BE2C (cell line): ENCODE data around the gene CCDC183.

Experiments used
- DNase-seq: peaks from one replicate; pipeline ENCODE4 v3.0.0-alpha.2; 2020
- H3K27me3 ChIP-seq: fragments of 250-450 bp; sonication (Bioruptor Pico); 2 replicates; pipeline ENCODE4 v1.5.1; 2020; ENCODE audit warnings: mild to moderate bottlenecking
- H3K36me3 ChIP-seq: fragments of 250-450 bp; sonication (Bioruptor Pico); 2 replicates; pipeline ENCODE4 v1.5.1; 2020; ENCODE audit warnings: mild to moderate bottlenecking
- H3K4me1 ChIP-seq: fragments of 250-450 bp; sonication (Bioruptor Pico); 2 replicates; pipeline ENCODE4 v1.5.1; 2020
- H3K4me3 ChIP-seq: 2 replicates; pipeline ENCODE4 v1.5.1; 2011; ENCODE audit warnings: low read depth, low read length
- H3K9me3 ChIP-seq: fragments of 250-450 bp; sonication (Bioruptor Pico); 2 replicates; pipeline ENCODE4 v1.5.1; 2020
- TF ChIP-seq, protein P1 (sequence below): IDR thresholded peaks from 2 replicates; pipeline ENCODE4 v1.5.1; 2012; ENCODE audit warnings: mild to moderate bottlenecking, low read depth, low read length

The CCDC183 gene

DNA sequence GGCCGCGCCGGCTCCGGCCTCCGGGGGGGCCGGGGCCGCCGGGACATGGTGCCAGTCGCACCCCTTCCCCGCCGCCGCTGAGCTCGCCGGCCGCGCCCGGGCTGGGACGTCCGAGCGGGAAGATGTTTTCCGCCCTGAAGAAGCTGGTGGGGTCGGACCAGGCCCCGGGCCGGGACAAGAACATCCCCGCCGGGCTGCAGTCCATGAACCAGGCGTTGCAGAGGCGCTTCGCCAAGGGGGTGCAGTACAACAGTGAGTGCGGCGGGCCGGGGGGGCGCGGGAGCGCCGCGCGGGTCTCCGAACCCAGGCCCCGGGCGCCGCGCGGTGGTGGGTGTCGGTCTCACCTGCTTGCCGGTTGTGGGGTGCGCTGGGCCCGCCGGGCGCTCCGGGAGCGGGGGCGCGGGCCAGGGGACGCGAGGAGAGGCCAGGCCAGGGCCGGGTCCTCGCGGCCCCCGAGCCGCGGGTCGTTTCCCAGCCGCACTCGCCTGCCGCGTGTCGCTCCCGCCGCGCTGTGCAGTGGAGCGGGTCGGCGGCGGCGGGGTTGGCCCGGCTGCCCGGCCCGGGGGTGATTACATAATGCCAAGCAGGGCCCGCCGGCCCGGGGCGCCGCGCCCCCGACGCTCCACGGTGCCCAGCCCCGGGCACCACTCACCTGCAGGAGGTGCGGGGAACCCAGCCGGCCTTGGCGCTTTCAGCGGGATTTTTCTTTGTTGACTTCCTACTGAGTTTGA is 12.1 kb downstream of the CCDC183 start:
- TF ChIP-seq, protein P1, sequence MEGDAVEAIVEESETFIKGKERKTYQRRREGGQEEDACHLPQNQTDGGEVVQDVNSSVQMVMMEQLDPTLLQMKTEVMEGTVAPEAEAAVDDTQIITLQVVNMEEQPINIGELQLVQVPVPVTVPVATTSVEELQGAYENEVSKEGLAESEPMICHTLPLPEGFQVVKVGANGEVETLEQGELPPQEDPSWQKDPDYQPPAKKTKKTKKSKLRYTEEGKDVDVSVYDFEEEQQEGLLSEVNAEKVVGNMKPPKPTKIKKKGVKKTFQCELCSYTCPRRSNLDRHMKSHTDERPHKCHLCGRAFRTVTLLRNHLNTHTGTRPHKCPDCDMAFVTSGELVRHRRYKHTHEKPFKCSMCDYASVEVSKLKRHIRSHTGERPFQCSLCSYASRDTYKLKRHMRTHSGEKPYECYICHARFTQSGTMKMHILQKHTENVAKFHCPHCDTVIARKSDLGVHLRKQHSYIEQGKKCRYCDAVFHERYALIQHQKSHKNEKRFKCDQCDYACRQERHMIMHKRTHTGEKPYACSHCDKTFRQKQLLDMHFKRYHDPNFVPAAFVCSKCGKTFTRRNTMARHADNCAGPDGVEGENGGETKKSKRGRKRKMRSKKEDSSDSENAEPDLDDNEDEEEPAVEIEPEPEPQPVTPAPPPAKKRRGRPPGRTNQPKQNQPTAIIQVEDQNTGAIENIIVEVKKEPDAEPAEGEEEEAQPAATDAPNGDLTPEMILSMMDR = no peak
- H3K4me1 ChIP-seq = no peaks in the 10 kb centered on the region; the same call in none of the 2 replicates
- peak; percentile 52 for DNase-seq
- H3K4me3 ChIP-seq = peak overlapping the region; percentile 67
- H3K9me3 ChIP-seq = no peaks in the 10 kb centered on the region
- H3K36me3 ChIP-seq = peaks cover 44% of the 10 kb centered on the region
- H3K27me3 ChIP-seq = no peaks in the 10 kb centered on the region

DNA sequence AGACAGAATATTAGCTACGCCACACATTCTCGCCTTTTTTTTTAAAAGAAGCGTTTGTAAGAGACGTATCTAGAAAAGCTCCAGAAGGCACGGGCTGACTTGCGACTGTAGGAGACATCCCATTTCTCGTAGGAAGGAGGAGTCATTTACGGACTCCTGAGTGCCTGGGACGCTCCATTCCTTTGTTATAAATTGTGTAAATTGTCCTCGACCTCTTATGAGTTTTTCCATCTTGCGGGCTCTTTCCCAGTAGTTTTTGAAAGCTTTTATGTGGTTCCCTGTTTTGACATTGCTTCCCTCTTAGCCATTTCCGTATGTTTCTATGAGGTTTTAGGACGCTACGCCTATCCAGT is 12.6 kb downstream of the CCDC183 start:
- Histone ChIP-seq H3K9me3 (no peaks in the 10 kb centered on the region), H3K4me1 (no peaks in the 10 kb centered on the region; the same call in none of the 2 replicates), H3K36me3 (peaks cover 49% of the 10 kb centered on the region), H3K27me3 (no peaks in the 10 kb centered on the region), H3K4me3 (peak overlapping the region; percentile 67)
- TF ChIP-seq, protein P1 = no peak
- no peak for DNase-seq

DNA sequence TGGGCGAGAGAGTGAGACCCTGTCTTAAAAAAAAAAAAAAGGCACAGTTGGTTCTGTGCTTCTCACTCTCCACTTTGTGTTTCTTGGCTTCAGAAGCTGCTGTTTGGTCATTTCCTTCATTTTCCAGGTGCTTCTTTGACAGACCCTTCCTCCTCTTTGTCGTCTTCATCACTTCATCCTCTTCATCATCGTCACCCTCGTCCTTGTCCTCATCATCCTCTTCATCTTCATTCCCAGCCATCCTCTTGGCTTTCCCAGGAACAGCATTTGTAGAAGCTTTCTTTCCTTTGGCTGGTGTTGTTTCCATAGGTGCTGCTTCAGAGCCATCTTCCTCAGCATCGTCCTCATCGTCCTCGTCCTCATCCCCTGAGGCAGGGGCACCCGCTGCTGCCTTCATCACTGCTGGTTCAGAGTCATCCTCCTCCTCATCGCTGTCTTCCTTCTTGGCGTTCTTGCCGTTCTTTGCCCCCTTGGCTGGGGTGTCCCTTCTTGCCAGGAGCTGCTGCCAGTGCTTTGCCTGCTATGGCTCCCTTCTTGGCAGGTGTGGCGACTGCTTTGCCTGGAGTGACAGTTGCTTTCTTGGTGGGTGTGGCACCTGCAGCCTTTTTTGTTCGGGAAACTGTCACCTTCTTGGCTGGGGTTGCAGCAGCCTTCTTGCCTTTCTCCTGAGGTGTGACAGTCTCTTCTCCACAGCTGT is 18.7 kb downstream of the CCDC183 start:
- TF ChIP-seq, protein P1 = no peak
- Histone ChIP-seq H3K9me3 (no peaks in the 10 kb centered on the region), H3K4me1 (no peaks in the 10 kb centered on the region; the same call in 1 of the 2 replicates), H3K4me3 (no peak overlapping the region), H3K27me3 (no peaks in the 10 kb centered on the region), H3K36me3 (peaks cover 86% of the 10 kb centered on the region)
- DNase-seq = no peak

DNA sequence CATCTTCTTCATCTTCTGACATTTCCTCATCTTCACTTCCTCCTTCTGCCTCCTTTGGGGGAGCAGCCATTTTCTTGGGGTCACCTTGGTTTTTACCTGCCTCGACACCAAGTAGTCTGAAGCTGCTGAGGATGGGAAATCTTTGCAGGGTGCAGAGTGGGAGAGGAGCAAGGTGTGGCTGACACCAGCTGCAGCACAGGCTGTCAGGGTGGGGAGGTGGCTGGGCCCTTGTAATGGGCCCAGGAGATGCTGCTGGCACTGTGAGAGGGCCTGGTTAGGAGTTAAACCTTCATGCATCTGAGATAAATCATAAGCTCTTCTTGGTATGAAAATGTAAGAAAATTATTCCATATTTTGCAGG is 19.3 kb downstream of the CCDC183 start:
- DNase-seq = no peak
- peaks cover 83% of the 10 kb centered on the region for H3K36me3 ChIP-seq
- no peaks in the 10 kb centered on the region for H3K27me3 ChIP-seq
- TF ChIP-seq, protein P1 = no peak
- H3K9me3 ChIP-seq = no peaks in the 10 kb centered on the region
- H3K4me1 ChIP-seq = no peaks in the 10 kb centered on the region; the same call in 1 of the 2 replicates
- H3K4me3 ChIP-seq = no peak overlapping the region

DNA sequence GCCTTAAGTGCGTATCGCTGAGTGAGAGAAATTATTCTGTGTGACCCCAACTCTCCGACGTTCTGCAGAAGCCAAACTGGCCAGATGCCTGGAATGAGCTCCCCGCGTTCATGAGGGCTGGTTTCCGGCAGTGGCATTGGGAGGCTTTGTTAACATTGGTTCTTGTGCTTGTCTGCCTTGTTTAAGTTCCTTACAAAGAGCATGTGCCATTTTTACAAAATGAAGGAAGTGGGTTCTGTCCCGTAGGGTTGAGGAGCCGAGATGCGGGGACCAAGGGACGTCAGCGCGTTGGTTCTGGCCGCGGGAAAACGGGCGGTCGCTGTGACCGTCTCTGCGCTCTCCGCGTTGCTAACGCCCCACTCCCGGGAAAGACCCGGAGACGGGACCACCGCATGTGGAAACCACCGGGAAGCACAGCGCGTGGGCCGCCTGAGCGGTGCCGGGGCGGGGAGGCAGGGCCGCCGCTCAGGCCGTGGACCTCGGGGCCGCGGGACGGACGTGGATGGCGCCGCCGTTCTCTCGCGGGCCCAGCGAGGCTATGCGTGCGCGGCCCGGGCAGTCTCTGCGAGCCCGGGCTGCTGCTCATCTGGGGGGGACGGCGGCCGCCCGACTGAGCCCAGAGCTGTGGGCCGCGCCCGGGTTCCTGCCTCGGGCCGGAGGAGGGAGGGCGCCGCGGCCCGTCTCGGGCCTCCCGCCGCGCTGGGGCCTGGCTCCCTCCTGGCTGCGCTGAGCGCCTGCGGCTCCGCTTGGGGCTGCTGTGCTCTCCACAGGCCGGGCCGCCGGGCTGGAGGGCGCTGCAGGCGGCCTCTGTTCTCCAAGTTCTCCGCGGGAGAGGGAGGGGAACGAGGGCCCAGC is 25.1 kb downstream of the CCDC183 start:
- H3K9me3 ChIP-seq = no peaks in the 10 kb centered on the region
- TF ChIP-seq, protein P1 = no peak
- no peak overlapping the region for H3K4me3 ChIP-seq
- no peak for DNase-seq
- H3K36me3 ChIP-seq = peaks cover 62% of the 10 kb centered on the region
- no peaks in the 10 kb centered on the region for H3K27me3 ChIP-seq
- no peaks in the 10 kb centered on the region for H3K4me1 ChIP-seq
